ENCODE results near the gene STAT4.

STAT4 gene

DNA sequence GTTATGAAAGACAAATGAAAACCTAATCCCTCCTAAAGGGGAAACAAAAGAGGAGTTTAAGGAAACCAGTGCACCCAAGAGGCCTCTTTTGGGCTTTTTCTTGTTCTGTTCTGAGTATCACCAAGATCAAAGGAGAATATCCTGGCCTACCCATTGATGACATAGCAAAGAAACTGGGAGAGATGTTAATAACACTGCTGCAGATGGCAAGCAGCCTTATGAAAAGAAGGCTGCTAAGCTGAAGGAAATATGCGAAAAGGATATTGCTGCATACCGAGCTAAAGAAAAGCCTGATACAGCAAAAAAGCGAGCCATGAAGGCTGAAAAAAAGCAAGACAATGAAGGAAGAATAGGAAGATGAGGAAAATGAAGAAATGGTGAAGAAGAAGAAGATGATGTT lies 23.6 kb upstream of the STAT4 start:
- no peak for DNase-seq (ENCODE audit: low read depth in 2 of 2)

DNA sequence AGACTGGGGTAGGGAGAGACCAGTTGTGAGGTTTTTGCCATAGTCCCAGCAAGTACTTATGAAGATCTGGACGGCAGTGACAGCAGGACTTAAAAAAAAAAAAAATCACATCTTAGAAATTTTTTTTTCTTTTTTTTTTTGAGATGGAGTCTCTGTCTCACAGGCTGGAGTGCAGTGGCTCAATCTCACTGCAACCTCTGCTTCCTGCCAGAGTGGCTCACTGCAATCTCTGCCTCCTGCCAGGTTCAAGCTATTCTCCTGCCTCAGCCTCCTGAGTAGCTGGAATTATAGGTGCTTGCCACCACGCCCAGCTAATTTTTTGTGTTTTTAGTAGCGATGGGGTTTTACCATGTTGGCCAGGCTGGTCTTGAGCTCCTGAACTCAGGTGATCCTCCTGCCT lies 22.4 kb upstream of the STAT4 start:
- no peak for DNase-seq (ENCODE audit: low read depth in 2 of 2)

DNA sequence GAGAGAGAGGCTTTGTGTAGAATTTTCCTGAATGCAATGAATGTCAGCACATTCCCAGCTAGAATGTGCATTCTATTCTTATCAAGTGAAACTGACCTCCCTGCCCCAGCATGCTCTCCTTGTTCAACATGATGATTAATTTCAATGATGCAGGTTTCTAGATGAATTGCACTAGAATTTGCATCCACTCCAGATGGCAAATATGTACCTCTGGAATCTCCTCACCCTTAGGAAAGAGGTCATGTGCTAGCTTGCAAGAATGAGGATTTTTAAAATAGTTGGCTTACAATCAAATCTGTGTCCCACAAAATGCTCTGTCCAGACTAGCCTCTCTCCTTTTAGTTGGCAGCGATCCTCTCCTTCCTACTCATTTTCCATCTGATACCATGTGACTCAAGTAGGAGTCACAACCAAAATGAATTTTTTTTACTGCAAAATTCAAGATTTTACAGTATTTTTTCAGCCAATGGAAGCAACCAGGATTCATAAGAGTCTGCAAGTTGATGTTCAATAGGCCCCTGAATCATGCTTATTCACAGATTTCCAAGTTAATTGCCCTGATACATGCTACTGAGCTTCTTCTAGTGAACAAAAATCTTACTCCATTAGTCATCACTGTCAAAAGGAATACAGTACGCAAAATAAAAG lies 21.0 kb upstream of the STAT4 start:
- peak; percentile 95 to 96 for DNase-seq (ENCODE audit: low read depth in 2 of 2)

GRCh38 chr2:191171286-191171685 lies 20.5 kb upstream of the STAT4 start:
- DNase-seq (ENCODE audit: low read depth in 2 of 2) = peak in 1 of 2 experiments; percentile 31

DNA sequence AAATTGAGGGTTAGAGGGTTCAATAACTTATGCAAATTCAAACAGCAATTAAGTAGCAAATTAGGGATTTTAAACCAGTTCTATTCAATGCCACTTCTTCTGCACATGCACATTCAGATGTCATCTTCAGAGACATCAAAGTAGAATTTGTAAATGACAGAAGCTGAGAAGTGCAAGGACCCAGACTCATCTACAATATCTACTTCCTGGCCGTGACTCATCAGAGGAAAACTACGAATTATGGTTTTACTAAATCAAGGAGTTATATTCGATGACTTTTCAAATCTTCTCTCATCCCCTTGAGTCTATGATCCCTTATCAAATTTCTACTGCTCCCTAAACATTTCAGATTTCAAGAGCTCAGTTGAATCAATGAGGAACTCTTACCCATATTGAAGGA lies 20.0 kb upstream of the STAT4 start:
- DNase-seq (ENCODE audit: low read depth in 2 of 2) = no peak

- DNase-seq (ENCODE audit: low read depth in 2 of 2) = no peak
Observed at GRCh38 chr2:191170301-191170636, 19.5 kb upstream of the STAT4 start.

- DNase-seq (ENCODE audit: low read depth in 2 of 2) = no peak
Observed at GRCh38 chr2:191169456-191170300, 18.9 kb upstream of the STAT4 start.

GRCh38 chr2:191167766-191168165 lies 17.0 kb upstream of the STAT4 start:
- peak; percentile 95 for DNase-seq (ENCODE audit: low read depth in 2 of 2)

DNA sequence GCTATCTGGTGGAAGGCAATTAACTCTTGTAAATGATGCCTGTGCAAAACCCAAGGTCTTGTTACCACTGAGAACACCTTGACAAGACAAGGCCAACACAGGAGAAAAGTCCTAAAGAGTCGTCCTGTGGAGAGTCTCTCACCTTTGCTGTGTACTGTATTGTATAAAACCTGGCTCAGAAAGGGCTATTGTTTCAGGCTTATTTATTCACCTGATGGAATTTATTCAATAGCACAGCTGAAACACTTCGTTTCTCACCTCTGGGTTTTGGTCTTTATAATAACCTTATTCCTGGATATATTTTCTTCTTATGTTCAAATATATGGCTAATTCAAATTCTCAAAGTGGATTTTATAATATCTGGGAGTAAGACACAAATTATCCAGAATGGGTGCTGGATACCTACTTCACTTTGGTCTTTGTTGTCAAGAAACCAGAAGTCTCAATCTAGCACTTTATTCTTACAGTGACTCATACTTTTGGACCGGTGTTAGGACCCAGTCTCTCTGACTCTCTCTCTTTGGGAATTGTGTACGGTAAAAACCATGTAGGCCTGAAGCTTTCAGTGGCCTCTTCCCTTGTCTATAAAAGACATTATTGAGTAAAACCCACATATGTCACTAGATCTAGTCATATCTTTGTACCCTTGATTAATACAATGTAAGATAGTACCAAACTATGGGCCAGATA lies 16.1 kb upstream of the STAT4 start:
- no peak for DNase-seq (ENCODE audit: low read depth in 2 of 2)

GRCh38 chr2:191166111-191166755 lies 15.4 kb upstream of the STAT4 start:
- DNase-seq (ENCODE audit: low read depth in 2 of 2) = no peak

DNA sequence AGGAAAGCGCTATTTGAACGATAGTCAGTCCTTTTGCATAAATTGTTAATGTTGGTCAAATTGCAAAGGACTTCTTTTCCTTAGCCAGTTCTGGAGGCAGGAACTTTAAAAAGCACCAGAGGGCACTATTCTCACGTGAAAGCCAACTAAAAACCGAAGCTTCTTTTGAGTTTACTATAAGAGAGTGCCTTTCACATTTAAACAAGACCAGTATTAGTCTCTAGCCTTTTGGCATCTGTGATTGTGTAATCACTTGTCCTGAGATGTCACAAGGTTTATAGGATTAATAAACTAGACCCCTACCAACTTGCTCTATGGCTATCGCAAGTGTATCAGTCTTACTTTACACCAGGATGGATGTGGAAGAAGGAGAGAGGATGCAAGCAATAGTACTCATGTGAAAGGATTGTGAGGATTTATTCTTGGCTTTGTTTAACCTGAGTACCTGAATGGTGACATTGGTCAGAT lies 14.4 kb upstream of the STAT4 start:
- peak in 1 of 2 experiments; percentile 43 for DNase-seq (ENCODE audit: low read depth in 2 of 2)

GRCh38 chr2:191158747-191159146 lies 8.0 kb upstream of the STAT4 start:
- DNase-seq (ENCODE audit: low read depth in 2 of 2) = no peak

- DNase-seq (ENCODE audit: low read depth in 2 of 2) = no peak
Observed at GRCh38 chr2:191158193-191158592, 7.4 kb upstream of the STAT4 start.

GRCh38 chr2:191155608-191156071 lies 4.8 kb upstream of the STAT4 start:
- no peak for DNase-seq (ENCODE audit: low read depth in 2 of 2)

- no peak for DNase-seq (ENCODE audit: low read depth in 2 of 2)
Observed at GRCh38 chr2:191153716-191154115, 2.9 kb upstream of the STAT4 start.

DNA sequence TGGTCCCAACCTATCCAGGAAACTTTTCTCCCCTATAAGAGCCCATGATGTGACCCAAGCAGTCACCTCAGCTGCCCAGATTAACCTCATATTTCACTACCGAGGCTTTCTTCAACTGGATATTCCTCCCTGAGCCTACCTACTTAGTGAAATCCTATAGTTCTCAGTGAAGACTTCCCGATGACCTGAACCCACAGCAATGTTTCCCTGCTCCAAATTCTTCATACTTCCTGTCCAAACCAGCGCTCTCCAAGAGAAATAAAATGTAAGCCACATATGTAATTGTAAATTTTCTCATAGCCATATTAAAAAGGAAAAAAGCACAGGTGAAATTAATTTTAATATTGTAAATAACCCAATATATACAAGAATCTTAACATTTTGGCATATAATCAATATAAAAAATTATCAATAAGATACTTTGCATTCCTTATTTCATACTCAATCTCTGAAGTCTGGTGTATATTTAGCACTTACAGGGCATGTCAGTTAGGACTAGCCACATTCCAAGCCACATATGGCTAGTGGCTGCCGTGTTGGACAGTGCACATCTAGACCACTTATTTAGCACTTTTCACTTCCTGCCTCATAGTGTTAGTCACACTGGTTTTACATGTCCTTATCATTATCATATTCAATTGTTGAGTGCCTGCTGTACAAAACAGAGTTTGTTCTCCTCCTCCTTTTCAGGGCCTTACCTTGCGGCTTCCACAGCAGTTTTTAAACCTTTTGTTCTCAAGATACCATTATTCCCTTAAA lies 1.9 kb upstream of the STAT4 start:
- peak in 1 of 2 experiments; percentile 56 for DNase-seq (ENCODE audit: low read depth in 2 of 2)

DNA sequence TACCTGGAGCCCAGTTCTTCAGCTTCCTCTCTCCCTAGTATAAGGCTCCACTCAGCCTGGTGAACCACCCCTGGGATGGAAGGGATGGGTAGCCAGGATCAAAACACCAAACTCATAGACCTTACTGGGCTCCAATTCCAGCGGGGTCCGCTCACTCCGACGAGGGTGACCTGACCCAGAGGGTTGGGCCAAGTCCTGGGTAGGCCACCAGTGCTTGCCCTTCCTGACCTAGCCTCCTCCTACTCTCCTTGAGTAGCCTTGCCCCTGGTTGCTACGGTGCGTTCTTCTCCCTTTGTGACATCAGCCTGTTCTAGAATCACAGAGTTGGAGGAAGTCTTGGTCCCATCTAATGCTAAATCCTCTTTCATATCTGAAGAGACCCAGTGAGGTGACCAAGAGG lies 537 bp upstream of the STAT4 start:
- DNase-seq (ENCODE audit: low read depth in 2 of 2) = no peak

GRCh38 chr2:191150230-191150599 lies 579 bp downstream of the STAT4 start:
- DNase-seq (ENCODE audit: low read depth in 2 of 2) = no peak

- no peak for DNase-seq (ENCODE audit: low read depth in 2 of 2)
Observed at GRCh38 chr2:191149391-191149790, 1.4 kb downstream of the STAT4 start.

- DNase-seq (ENCODE audit: low read depth in 2 of 2) = no peak
Observed at GRCh38 chr2:191148791-191149190, 2.0 kb downstream of the STAT4 start.

DNA sequence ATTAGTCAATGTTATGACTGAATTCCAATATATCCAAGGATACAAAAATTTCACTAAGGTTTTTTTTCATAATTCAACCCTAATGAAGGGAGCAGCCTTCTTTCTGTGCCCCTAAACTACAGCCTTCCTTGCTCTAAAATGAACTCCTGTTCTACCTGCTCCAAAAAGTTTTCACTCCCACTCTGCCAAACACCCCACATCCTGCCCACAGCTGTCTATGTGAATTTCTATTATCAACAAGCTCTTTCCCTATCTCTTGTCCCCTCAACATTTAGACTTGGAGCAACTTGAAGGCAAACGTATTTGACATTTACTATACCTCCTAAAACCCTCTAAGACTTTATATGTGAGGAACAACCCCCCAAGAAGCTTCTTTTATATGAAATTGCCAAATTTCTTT lies 2.5 kb downstream of the STAT4 start:
- DNase-seq (ENCODE audit: low read depth in 2 of 2) = no peak

All from fibroblast of skin of left quadriceps (primary cell).